Right lobe of liver (tissue), 6 donors: ENCODE measurements around the gene MFAP4. TPM values are rescaled to one million over a fixed set of nuclear protein-coding genes. Genes with fewer than 3 reads are reported as not detected.

Experiments used
- ATAC-seq, 4 donors: fragments of 200-7000 bp; cut with Tn5 transposase; one replicate each; pipeline ENCODE4 v1.9.1; 2020; ENCODE audit warnings: mild to moderate bottlenecking in 4 of 4, moderate library complexity in 4 of 4
- DNase-seq, 3 donors: peaks; one replicate each; pipeline ENCODE4 v3.0.0-alpha.2; 2020
- H3K27ac ChIP-seq, 3 donors: fragments of 200-600 bp; one replicate each; pipeline ENCODE4 v1.8.0; 2022
- H3K27me3 ChIP-seq, 2 donors: fragments of 200-600 bp; one replicate each; pipeline ENCODE4 v1.8.0; 2022
- H3K36me3 ChIP-seq, 4 donors: fragments of 200-600 bp; sonication (generic) in 1 of 4; one replicate each; pipeline versions ENCODE4 v1.5.1 to v1.8.0; 2017 to 2022; ENCODE audit warnings: control low read depth in 1 of 4
- H3K4me1 ChIP-seq, 4 donors: fragments of 200-600 bp; sonication (generic) in 1 of 4; one replicate each; pipeline versions ENCODE4 v1.5.1 to v1.8.0; 2017 to 2022; ENCODE audit warnings: control low read depth in 1 of 4
- H3K4me3 ChIP-seq, 3 donors: fragments of 200-600 bp; one replicate each; pipeline ENCODE4 v1.8.0; 2022
- H3K9me3 ChIP-seq, 4 donors: fragments of 200-600 bp; sonication (generic) in 1 of 4; one replicate each; pipeline versions ENCODE4 v1.5.1 to v1.8.0; 2017 to 2022; ENCODE audit warnings: control low read depth in 1 of 4
- POLR2A ChIP-seq: fragments of 450-650 bp; IDR thresholded peaks from one replicate; pipeline ENCODE4 v1.6.1; 2017; ENCODE audit warnings: antibody characterized with exemption, mild to moderate bottlenecking
- WGBS: methylation state at CpG from one replicate; pipeline ENCODE4 v1.1.6; 2018; ENCODE audit warnings: low coverage, low lambda C conversion rate; ENCODE audit not compliant: insufficient coverage; ENCODE audit errors: missing lambda C conversion rate; 5-methylcytosine and 5-hydroxymethylcytosine counted together
- intact Hi-C, 2 donors: fragments of 100-400 bp; cut with DNase I; formaldehyde crosslinking; loops; one replicate each; pipeline versions ENCODE4 v1.11.2 to v1.14.1; 2022
- total RNA-seq, 6 experiments: library from RNA; depleted of rRNA in 2 of 6; stranded (reverse); fragments of >200 nt in 2 of 6; fragmentation: NEBNext Ultra II Directional in 3 of 6; extraction: Animal tissue kit (Norgen Biotek cat#: 25700) in 3 of 6; gene quantifications; one replicate each; pipeline versions ENCODE4 v1.1.0 to v1.2.4, GENCODE V29; 2016 to 2023
- TF ChIP-seq, protein P1 (sequence below), 4 donors: fragments of 200-600 bp in 3 of 4; fragments of 450-650 bp in 1 of 4; IDR thresholded peaks; one replicate each; pipeline versions ENCODE4 v1.5.1 to v1.8.0; 2016 to 2022; ENCODE audit warnings: antibody characterized with exemption in 4 of 4, mild to moderate bottlenecking in 2 of 4
- donor health status: DM: no; HTN: yes; CAD: no.
- donor health status: DM: no; HTN: no; CAD: no.
- donor health status: DM: no; HTN: no; CAD: no.
- donor health status: DM: no; HTN: yes; CAD: no.
- donor health status: DM: no; HTN: yes; CAD: no.

MFAP4 gene
- total RNA-seq, 6 experiments from 2014 or later: 2.3 to 12.0 (median 6.5) TPM

DNA sequence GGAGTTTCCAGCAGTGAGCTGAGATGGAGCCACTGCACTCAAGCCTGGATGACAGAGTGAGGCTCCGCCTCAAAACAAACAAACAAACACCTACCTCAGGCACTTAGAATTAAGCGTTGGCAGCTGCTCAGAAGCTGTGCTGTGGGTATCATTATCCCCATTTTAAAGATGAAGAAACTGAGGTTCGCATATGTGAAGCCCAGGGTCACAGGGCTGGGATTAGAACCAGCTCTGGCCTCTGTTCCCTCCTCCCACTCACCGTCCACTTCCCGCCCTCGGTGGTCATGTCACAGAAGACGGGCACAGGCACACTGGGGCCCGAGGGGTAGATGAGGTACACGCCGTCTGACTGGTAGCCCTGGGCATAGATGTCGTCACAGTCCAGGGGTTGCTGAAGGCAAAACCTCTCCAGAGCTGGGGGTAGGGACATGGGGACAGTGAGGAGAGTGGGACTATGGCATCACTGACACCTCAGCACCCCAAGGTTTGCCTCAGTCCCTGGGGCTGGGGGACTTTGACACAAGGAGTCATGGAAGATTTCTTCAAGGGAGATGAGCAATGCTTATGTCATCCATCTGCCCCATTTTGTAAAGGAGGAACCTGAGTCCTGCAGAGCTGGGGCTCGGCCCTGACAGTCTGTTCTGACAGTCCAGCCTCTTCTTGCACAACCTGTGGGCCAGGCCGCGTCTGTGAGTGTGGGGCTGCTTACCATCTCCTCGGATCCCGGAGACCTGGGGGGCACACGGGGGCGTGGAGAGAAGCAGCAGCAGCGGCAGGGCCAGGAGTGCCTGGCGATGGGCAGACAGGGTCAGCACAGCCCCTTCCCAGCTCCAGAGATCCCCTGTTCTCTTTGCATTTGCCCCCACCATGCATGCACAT, 700 bp downstream of the MFAP4 start:
- H3K4me3 ChIP-seq: no peak overlapping the region
- no peaks in the 10 kb centered on the region for H3K9me3 ChIP-seq
- 67% methylated on average over 2 of the region's 20 CpGs for WGBS
- DNase-seq: peak in 2 of 3 donors; percentile 53 to 62
- no peaks in the 10 kb centered on the region for H3K27me3 ChIP-seq
- H3K27ac ChIP-seq: peak overlapping the region in 1 of 3 donors; percentile 4
- H3K36me3 ChIP-seq: peaks cover 0 to 10% (median 2%) of the 10 kb centered on the region in 4 donors
- TF ChIP-seq POLR2A: no peak
- TF ChIP-seq, protein P1, sequence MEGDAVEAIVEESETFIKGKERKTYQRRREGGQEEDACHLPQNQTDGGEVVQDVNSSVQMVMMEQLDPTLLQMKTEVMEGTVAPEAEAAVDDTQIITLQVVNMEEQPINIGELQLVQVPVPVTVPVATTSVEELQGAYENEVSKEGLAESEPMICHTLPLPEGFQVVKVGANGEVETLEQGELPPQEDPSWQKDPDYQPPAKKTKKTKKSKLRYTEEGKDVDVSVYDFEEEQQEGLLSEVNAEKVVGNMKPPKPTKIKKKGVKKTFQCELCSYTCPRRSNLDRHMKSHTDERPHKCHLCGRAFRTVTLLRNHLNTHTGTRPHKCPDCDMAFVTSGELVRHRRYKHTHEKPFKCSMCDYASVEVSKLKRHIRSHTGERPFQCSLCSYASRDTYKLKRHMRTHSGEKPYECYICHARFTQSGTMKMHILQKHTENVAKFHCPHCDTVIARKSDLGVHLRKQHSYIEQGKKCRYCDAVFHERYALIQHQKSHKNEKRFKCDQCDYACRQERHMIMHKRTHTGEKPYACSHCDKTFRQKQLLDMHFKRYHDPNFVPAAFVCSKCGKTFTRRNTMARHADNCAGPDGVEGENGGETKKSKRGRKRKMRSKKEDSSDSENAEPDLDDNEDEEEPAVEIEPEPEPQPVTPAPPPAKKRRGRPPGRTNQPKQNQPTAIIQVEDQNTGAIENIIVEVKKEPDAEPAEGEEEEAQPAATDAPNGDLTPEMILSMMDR (IDR thresholded peaks at IDR 0.05): no peak
- ATAC-seq: peak; percentile 40 to 72 (median 59)
- intact Hi-C loops: no loop called here
- peaks cover 0 to 7% (median 0%) of the 10 kb centered on the region in 4 donors for H3K4me1 ChIP-seq

DNA sequence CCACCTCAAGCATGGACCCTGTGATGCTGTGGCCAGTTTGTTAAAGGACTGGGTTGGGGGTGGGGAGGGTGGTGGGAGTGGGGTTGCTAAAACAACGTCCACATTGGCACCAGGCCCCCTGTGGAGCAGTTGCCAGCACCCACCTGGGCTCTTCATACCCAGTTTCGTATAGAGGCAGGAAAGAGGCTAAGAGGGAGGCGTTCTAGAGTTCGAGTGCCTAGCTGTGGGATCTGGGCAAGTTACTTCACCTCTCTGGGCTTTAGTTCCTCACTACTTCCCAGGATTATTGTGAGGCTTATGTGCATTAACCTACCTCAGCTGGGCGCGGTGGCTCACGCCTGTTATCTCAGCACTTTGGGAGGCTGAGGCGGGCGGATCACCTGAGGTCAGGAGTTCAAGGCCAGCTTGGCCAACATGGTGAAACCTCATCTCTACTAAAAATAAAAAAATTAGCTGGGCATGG, 1.4 kb downstream of the MFAP4 start:
- Histone ChIP-seq H3K9me3 (no peaks in the 10 kb centered on the region), H3K27me3 (no peaks in the 10 kb centered on the region), H3K4me1 (peaks cover 0 to 7% (median 0%) of the 10 kb centered on the region in 4 donors), H3K36me3 (peaks cover 0 to 17% (median 5%) of the 10 kb centered on the region in 4 donors), H3K4me3 (no peak overlapping the region), H3K27ac (peak overlapping the region in 1 of 3 donors; percentile 4)
- 85% methylated on average over 4 of the region's 9 CpGs for WGBS
- no peak for TF ChIP-seq POLR2A
- TF ChIP-seq, protein P1 (IDR thresholded peaks at IDR 0.05): no peak
- no peak for ATAC-seq
- intact Hi-C loops: no loop called here
- DNase-seq: peak in 2 of 3 donors; percentile 12 to 41

DNA sequence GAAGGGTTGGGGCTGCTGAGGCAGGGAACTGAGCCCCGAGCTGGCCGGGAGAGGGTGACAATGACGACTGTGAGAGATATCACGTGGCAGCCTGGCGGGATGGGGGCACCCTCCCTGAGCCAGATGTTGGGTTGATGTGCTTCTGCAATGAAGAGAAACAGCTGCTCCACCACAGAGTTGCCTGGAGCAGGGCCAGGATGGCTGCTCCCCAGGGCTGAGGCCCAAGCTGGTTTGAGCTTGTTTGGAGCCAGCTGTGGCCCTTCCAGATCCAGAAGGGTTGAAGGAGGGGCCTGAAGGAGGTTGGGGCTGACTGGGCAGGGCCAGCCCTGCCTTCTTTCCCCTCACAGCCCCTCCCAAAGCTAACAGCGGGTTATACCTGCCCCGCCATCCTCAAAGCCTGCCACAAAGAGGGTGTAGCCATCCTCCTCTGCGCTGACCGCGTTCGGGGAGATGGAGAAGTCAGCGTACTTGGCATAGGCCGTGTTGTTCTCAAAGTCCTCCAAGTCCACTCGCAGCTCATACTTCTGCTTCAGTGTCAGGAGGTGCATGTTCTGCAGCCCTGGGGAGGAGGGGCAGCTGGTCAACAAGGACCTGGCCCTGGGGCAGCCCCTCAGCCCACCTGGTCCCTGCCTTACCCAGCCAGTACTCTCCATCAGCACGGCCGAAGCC, 2.1 kb downstream of the MFAP4 start:
- 60% methylated on average over 7 of the region's 16 CpGs for WGBS
- Histone ChIP-seq H3K27ac (peak overlapping the region in 1 of 3 donors; percentile 2), H3K4me1 (peaks cover 0 to 7% (median 0%) of the 10 kb centered on the region in 4 donors), H3K4me3 (no peak overlapping the region), H3K9me3 (no peaks in the 10 kb centered on the region), H3K27me3 (no peaks in the 10 kb centered on the region), H3K36me3 (peaks cover 0 to 23% (median 6%) of the 10 kb centered on the region in 4 donors)
- DNase-seq (peak in 2 of 3 donors; percentile 18 to 51), ATAC-seq (peak in 2 of 4 donors; percentile 17 to 18)
- intact Hi-C loops: no loop called here
- no peak for TF ChIP-seq POLR2A
- TF ChIP-seq, protein P1 (IDR thresholded peaks at IDR 0.05): no peak

DNA sequence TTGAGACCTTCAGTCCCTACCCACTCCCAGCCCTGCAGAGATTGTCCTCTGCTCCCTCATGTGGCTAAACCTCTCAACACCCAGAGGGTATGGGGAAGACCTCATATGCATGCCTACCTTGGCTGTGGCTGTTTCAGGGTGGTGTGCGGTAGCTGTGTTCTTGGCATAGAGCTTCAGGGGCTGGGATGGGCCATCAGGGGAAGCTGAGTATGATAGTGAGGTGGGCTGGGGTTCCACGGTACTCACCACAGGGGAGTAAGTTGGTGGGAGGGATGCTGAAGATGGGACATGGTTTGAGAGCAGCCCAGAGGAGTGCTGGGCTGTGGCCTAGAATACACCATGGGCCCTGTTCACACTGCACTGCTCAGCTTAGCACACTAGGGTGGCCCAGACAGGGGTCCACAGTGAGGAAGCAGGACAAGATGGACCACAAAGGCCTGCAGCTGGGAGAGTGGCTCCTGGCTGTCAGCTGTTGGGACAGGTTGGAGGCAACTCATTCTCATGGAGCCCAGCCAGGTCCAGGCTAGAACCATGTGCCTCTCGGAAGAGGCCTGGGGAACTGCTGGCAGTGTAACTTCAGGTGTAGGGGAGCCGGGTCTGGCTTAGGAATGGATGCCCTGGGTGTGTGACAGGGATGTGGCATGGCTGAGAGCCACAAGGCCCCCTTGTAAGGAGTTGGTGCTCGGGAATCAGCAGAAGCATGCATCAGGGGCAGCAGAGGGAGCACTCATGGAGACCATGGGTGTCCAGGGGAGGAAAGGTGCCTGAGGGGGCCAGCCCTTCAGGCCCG, 3.1 kb downstream of the MFAP4 start:
- Histone ChIP-seq H3K9me3 (no peaks in the 10 kb centered on the region), H3K27ac (no peak overlapping the region), H3K27me3 (no peaks in the 10 kb centered on the region), H3K4me1 (peaks cover 0 to 14% (median 2%) of the 10 kb centered on the region in 4 donors), H3K4me3 (no peak overlapping the region), H3K36me3 (peaks cover 0 to 24% (median 6%) of the 10 kb centered on the region in 4 donors)
- intact Hi-C loops: no loop called here
- DNase-seq: peak in 2 of 3 donors; percentile 11 to 44
- TF ChIP-seq POLR2A: no peak
- TF ChIP-seq, protein P1 (IDR thresholded peaks at IDR 0.05): no peak
- WGBS: no CpG with 5 or more reads among the region's 6 CpGs
- no peak for ATAC-seq
